Psoas muscle (tissue), 8 donors: Measurements from ENCODE around the gene BBS1. TPM values are rescaled to one million over a fixed set of nuclear protein-coding genes. Genes with fewer than 3 reads are reported as not detected.

Experiments
- ATAC-seq, 4 donors: fragments of 200-7000 bp; cut with Tn5 transposase; one replicate each; pipeline ENCODE4 v1.9.1; 2020; ENCODE audit warnings: moderate library complexity in 3 of 4, mild to moderate bottlenecking in 2 of 4
- DNase-seq, 2 donors: peaks; one replicate each; pipeline ENCODE4 v3.0.0-alpha.2; 2020
- H3K27ac ChIP-seq: fragments of 200-600 bp; one replicate; pipeline ENCODE4 v1.8.0; 2022
- H3K27me3 ChIP-seq, 3 donors: fragments of 200-600 bp in 1 of 3; one replicate each; pipeline versions ENCODE4 v1.6.1 to v1.8.0; 2013 to 2022; ENCODE audit warnings: low read length in 2 of 3, mild to moderate bottlenecking in 2 of 3, moderate library complexity in 1 of 3; ENCODE audit not compliant: insufficient read depth in 3 of 3
- H3K36me3 ChIP-seq, 2 donors: fragments of 200-600 bp in 1 of 2; one replicate each; pipeline versions ENCODE4 v1.6.1 to v1.8.0; 2013 to 2022; ENCODE audit warnings: low read depth in 1 of 2, mild to moderate bottlenecking in 1 of 2, moderate library complexity in 1 of 2; ENCODE audit not compliant: insufficient read depth in 1 of 2
- H3K4me1 ChIP-seq: fragments of 200-600 bp; one replicate; pipeline ENCODE4 v1.8.0; 2022
- H3K4me3 ChIP-seq: fragments of 200-600 bp; one replicate; pipeline ENCODE4 v1.8.0; 2022; ENCODE audit warnings: mild to moderate bottlenecking
- H3K9me3 ChIP-seq: fragments of 200-600 bp; one replicate; pipeline ENCODE4 v1.8.0; 2022
- CTCF ChIP-seq: fragments of 200-600 bp; IDR thresholded peaks from one replicate; pipeline ENCODE4 v1.8.0; 2022; ENCODE audit warnings: antibody characterized with exemption
- WGBS, 3 donors: extraction: QIAGEN DNeasy Blood & Tissue Kit; methylation state at CpG; one replicate each; pipeline versions ENCODE4 v1.1.6 to v1.1.7; 2013; 5-methylcytosine and 5-hydroxymethylcytosine counted together
- intact Hi-C, 2 donors: fragments of 100-400 bp; cut with DNase I; formaldehyde crosslinking; loops; one replicate each; pipeline versions ENCODE4 v1.11.0 to v1.14.2; 2022
- polyA plus RNA-seq, 3 donors: library from polyadenylated mRNA; stranded (reverse); fragments of 200-250 nt; gene quantifications; one replicate each; pipeline ENCODE4 v1.2.3, GENCODE V29; 2013
- total RNA-seq, 4 donors: library from RNA; stranded (reverse); fragmentation: NEBNext Ultra II Directional in 2 of 4; extraction: Animal tissue kit (Norgen Biotek cat#: 25700) in 2 of 4; gene quantifications; one replicate each; pipeline versions ENCODE4 v1.2.1 to v1.2.4, GENCODE V29; 2021 to 2023
- donor health status: healthy with polysubstance abuse.
- donor health status: DM: no; HTN: no; CAD: no; lungs with moderate emphysema.
- donor health status: Bipolar disorder and iron deficiency.
- donor health status: healthy.
- donor health status: DM: yes; HTN: yes; CAD: no.
- donor health status: DM: no; HTN: no; CAD: no.
- donor health status: DM: no; HTN: no; CAD: no.
- donor health status: DM: yes; HTN: yes; CAD: no.

Gene BBS1
- total and polyA plus RNA-seq, 7 donors = 4.4 to 15.3 (median 10.9) TPM

DNA sequence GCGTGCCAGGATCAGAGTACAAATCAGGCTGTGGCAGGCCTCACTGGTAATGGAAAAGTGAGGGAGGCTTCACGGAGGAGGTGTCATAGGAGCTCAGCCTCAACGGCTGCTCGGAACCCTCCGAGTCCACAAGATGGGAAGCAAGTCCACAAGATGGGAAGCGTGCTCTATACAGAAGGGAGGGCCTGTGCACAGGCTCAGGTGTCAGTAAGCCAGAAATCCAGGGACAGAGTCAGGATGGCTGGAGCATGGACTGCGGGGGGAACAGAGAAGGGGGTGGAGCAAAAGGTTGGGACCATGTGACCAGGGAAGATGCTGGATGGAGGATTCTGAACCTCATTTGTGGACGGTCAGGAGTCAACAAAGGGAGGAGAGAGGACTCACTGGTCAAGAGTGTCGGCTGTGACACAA, 33.6 kb upstream of the BBS1 start:
- intact Hi-C loops = loop anchor here in 1 of 2 donors (5.0 kb wide), 1 partner anchor 70 kb away; no protein-coding TSS in a partner anchor
- peaks cover 18% of the 10 kb centered on the region for H3K4me1 ChIP-seq
- no peaks in the 10 kb centered on the region for H3K27me3 ChIP-seq
- no peak for ATAC-seq
- TF ChIP-seq CTCF = no peak
- no peak overlapping the region for H3K4me3 ChIP-seq
- H3K36me3 ChIP-seq = peaks cover 2 to 43% of the 10 kb centered on the region in 2 donors
- WGBS, 3 donors = 48 to 51% (median 48%) methylated on average over 9 of the region's 9 CpGs
- DNase-seq = no peak
- no peaks in the 10 kb centered on the region for H3K9me3 ChIP-seq
- no peak overlapping the region for H3K27ac ChIP-seq

DNA sequence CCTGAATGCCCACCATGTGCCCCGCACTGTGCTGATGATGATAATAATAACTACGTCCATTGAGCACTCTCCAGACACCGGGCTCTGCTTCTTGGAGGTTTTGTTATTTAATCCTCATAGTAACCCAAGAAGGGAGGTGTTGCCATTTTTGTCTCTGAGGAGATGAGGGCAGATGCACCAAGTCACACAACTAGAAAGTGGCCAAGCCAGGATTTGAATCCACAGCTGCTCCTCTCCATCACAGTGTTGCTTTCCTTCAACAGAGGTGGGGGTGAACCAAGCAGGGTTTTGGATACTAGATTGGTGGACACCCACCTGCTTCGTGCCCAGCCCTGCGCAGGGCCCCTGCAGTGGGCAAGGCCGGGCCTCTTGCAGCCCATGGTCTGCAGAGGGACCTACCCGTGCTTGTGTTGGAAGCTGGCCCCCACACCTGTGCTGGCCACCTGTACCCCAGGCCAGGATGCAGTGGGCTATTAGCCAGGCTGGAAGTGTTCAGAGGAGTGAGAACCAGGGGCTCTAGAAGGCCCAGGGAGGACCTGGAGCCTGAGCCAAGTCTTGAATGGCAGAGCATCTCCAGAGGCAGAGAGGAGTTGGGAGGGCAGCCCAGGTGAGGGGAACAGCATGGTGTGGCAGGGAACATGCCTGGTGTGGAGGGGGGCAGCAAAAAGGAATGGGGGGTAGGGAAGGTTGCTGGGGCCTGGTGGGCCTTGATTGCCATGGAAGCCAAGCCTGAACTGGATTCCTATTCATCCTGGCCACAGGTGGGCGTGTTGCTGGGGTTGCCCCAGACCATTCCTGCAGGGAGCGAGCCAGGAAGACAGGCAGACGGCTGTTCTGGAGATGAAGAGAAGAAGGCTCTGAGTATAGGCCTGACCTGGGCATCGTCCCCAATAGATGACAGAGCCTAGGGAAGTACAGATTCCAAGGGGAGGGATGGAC, 32.9 kb upstream of the BBS1 start:
- Histone ChIP-seq H3K27me3 (no peaks in the 10 kb centered on the region), H3K36me3 (peaks cover 2 to 41% of the 10 kb centered on the region in 2 donors), H3K9me3 (no peaks in the 10 kb centered on the region), H3K27ac (no peak overlapping the region), H3K4me3 (no peak overlapping the region), H3K4me1 (peaks cover 24% of the 10 kb centered on the region)
- no peak for ATAC-seq
- no peak for TF ChIP-seq CTCF
- WGBS, 3 donors = 59 to 70% (median 60%) methylated on average over 11 of the region's 11 CpGs
- no peak for DNase-seq
- intact Hi-C loops = loop anchor here in 1 of 2 donors (5.0 kb wide), 1 partner anchor 70 kb away; no protein-coding TSS in a partner anchor

- H3K4me1 ChIP-seq = peaks cover 24% of the 10 kb centered on the region
- WGBS, 3 donors = 45 to 53% (median 51%) methylated on average over 8 of the region's 8 CpGs
- H3K27me3 ChIP-seq = no peaks in the 10 kb centered on the region
- peak overlapping the region; percentile 95 for H3K27ac ChIP-seq
- DNase-seq (no peak), ATAC-seq (no peak)
- peak overlapping the region; percentile 96 for H3K4me3 ChIP-seq
- no peaks in the 10 kb centered on the region for H3K9me3 ChIP-seq
- TF ChIP-seq CTCF = peak; percentile 69
- intact Hi-C loops = loop anchor here in 1 of 2 donors (5.0 kb wide), 1 partner anchor 72 kb away; no protein-coding TSS in a partner anchor
- peaks cover 2 to 41% of the 10 kb centered on the region in 2 donors for H3K36me3 ChIP-seq
These were observed 31.6 kb upstream of the BBS1 start for GRCh38 chr11:66478729-66479393.

- ATAC-seq (peak; percentile 23 to 45 (median 34)), DNase-seq (peak; percentile 55 to 72)
- no peak for TF ChIP-seq CTCF
- peak overlapping the region; percentile 95 for H3K27ac ChIP-seq
- H3K9me3 ChIP-seq = no peaks in the 10 kb centered on the region
- 1 to 3% (median 2%) methylated on average over 34 of the region's 34 CpGs for WGBS, 3 donors
- intact Hi-C loops = loop anchor here in 1 of 2 donors (1.0 to 5.0 kb wide), 2 partner anchors 41 to 72 kb away; partner anchors contain the start of gene MRPL11
- H3K4me3 ChIP-seq = peak overlapping the region; percentile 96
- H3K36me3 ChIP-seq = peaks cover 2 to 39% of the 10 kb centered on the region in 2 donors
- H3K27me3 ChIP-seq = no peaks in the 10 kb centered on the region
- peaks cover 24% of the 10 kb centered on the region for H3K4me1 ChIP-seq
These were observed 30.9 kb upstream of the BBS1 start for GRCh38 chr11:66479394-66480116.
